22Rv1 (cell line): ENCODE measurements around the gene ZMAT2.
"Not testable (repeated sequence)": the region's sequence is repeated elsewhere in the genome, so short reads cannot be mapped to it uniquely, and the experiment has no call there.

Source experiments
- CTCF ChIP-seq: fragments of 450-650 bp; IDR thresholded peaks from 2 replicates; pipeline ENCODE4 v1.5.1; 2017; ENCODE audit warnings: mild to moderate bottlenecking
- ZFX ChIP-seq: fragments of 450-650 bp; IDR thresholded peaks from 2 replicates; pipeline ENCODE4 v1.6.1; 2017; ENCODE audit warnings: antibody characterized with exemption, borderline replicate concordance

- not testable (repeated sequence) for TF ChIP-seq CTCF, ZFX
These were observed 29.2 kb upstream of the ZMAT2 start for GRCh38 chr5:140671035-140671434.
